Stimulated activated naive CD8-positive, alpha-beta T cell treated with anti-CD3 and anti-CD28 coated beads, Interleukin-15, amount 100 ng/mL, for 72 hours (primary cell): ENCODE measurements around the gene TXNDC12.

Experiments
- ATAC-seq: fragments of 150-1000 bp; cut with Tn5 transposase; 2 replicates; pipeline ENCODE4 v1.10.0; 2021; ENCODE audit warnings: mild to moderate bottlenecking, moderate library complexity
- DNase-seq, 2 donors: peaks; one replicate each; pipeline ENCODE4 v3.0.0; 2021 to 2022
- H3K27ac Mint-ChIP-seq, 2 donors: one replicate each; pipeline ENCODE4 v1.8.0; 2022; ENCODE audit warnings: mild to moderate bottlenecking in 2 of 2, mixed read lengths in 2 of 2, moderate library complexity in 2 of 2
- H3K27me3 Mint-ChIP-seq: one replicate; pipeline ENCODE4 v1.8.0; 2022; ENCODE audit warnings: mixed read lengths
- H3K4me1 Mint-ChIP-seq: one replicate; pipeline ENCODE4 v1.8.0; 2022; ENCODE audit warnings: mild to moderate bottlenecking, mixed read lengths
- H3K4me3 Mint-ChIP-seq, 2 donors: one replicate each; pipeline ENCODE4 v1.8.0; 2022; ENCODE audit warnings: mild to moderate bottlenecking in 2 of 2, mixed read lengths in 2 of 2, moderate library complexity in 1 of 2
- H3K9me3 Mint-ChIP-seq, 2 donors: one replicate each; pipeline ENCODE4 v1.8.0; 2022; ENCODE audit warnings: mixed read lengths in 2 of 2

The TXNDC12 gene

GRCh38 chr1:51989582-51990477 lies 65.2 kb downstream of the TXNDC12 start:
- H3K9me3 Mint-ChIP-seq = no peaks in the 10 kb centered on the region
- H3K27ac Mint-ChIP-seq = no peak overlapping the region
- DNase-seq (no peak), ATAC-seq (no peak)
- peaks cover 10% of the 10 kb centered on the region for H3K4me1 Mint-ChIP-seq
- peak overlapping the region; percentile 64 to 70 for H3K4me3 Mint-ChIP-seq
- H3K27me3 Mint-ChIP-seq = peaks cover 47% of the 10 kb centered on the region

- Mint-ChIP-seq H3K27me3 (peaks cover 37% of the 10 kb centered on the region), H3K4me3 (no peak overlapping the region), H3K4me1 (peaks cover 10% of the 10 kb centered on the region), H3K9me3 (no peaks in the 10 kb centered on the region), H3K27ac (no peak overlapping the region)
- ATAC-seq = no peak
- DNase-seq = no peak
These were observed 66.7 kb downstream of the TXNDC12 start for GRCh38 chr1:51988254-51988653.

GRCh38 chr1:51986718-51987117 lies 68.3 kb downstream of the TXNDC12 start:
- ATAC-seq (no peak), DNase-seq (no peak)
- H3K4me1 Mint-ChIP-seq = peaks cover 10% of the 10 kb centered on the region
- no peak overlapping the region for H3K4me3 Mint-ChIP-seq
- no peaks in the 10 kb centered on the region for H3K9me3 Mint-ChIP-seq
- peaks cover 22% of the 10 kb centered on the region for H3K27me3 Mint-ChIP-seq
- H3K27ac Mint-ChIP-seq = peak overlapping the region in 1 of 2 donors; percentile 56

- Mint-ChIP-seq H3K27ac (no peak overlapping the region), H3K27me3 (no peaks in the 10 kb centered on the region), H3K4me3 (no peak overlapping the region), H3K4me1 (no peaks in the 10 kb centered on the region), H3K9me3 (no peaks in the 10 kb centered on the region)
- ATAC-seq (no peak), DNase-seq (no peak)
These were observed 72.8 kb downstream of the TXNDC12 start for GRCh38 chr1:51982161-51982560.

GRCh38 chr1:51981555-51981954 lies 73.4 kb downstream of the TXNDC12 start:
- H3K4me3 Mint-ChIP-seq = no peak overlapping the region
- H3K9me3 Mint-ChIP-seq = no peaks in the 10 kb centered on the region
- DNase-seq (no peak), ATAC-seq (no peak)
- no peaks in the 10 kb centered on the region for H3K4me1 Mint-ChIP-seq
- H3K27me3 Mint-ChIP-seq = no peaks in the 10 kb centered on the region
- no peak overlapping the region for H3K27ac Mint-ChIP-seq

- Mint-ChIP-seq H3K4me1 (peaks cover 10% of the 10 kb centered on the region), H3K27ac (no peak overlapping the region), H3K27me3 (no peaks in the 10 kb centered on the region), H3K4me3 (no peak overlapping the region), H3K9me3 (no peaks in the 10 kb centered on the region)
- no peak for DNase-seq
- no peak for ATAC-seq
These were observed 76.9 kb downstream of the TXNDC12 start for GRCh38 chr1:51978099-51978498.

GRCh38 chr1:51976846-51977602 lies 78.0 kb downstream of the TXNDC12 start:
- Mint-ChIP-seq H3K27me3 (no peaks in the 10 kb centered on the region), H3K27ac (no peak overlapping the region), H3K4me1 (peaks cover 10% of the 10 kb centered on the region), H3K9me3 (no peaks in the 10 kb centered on the region), H3K4me3 (no peak overlapping the region)
- ATAC-seq (no peak), DNase-seq (no peak)

GRCh38 chr1:51973587-51974474 lies 81.2 kb downstream of the TXNDC12 start:
- Mint-ChIP-seq H3K27me3 (no peaks in the 10 kb centered on the region), H3K27ac (no peak overlapping the region), H3K9me3 (no peaks in the 10 kb centered on the region), H3K4me1 (peaks cover 10% of the 10 kb centered on the region), H3K4me3 (no peak overlapping the region)
- no peak for DNase-seq
- ATAC-seq = peak; percentile 31
